ENCODE measurements around the gene FN3KRP.

- TF ChIP-seq TAF1 (IDR thresholded peaks at IDR 0.05; ENCODE audit: borderline replicate concordance, insufficient read depth, low read length) (no peak), SIN3A (IDR thresholded peaks at IDR 0.05; ENCODE audit: borderline replicate concordance, insufficient read depth, low read length) (no peak), POLR2AphosphoS5 (IDR thresholded peaks at IDR 0.05; ENCODE audit: low read depth, low read length) (no peak)
These were observed 28.6 kb upstream of the FN3KRP start for GRCh38 chr17:82687871-82688270.
